HG03280 (cell line): ENCODE data around the gene TEX22.

Source experiments
- ATAC-seq: cut with Tn5 transposase; IDR thresholded peaks from one replicate; pipeline ENCODE4 v1.9.1; 2021; ENCODE audit warnings: mild to moderate bottlenecking, moderate library complexity; ENCODE audit not compliant: unreplicated experiment

TEX22 gene

DNA sequence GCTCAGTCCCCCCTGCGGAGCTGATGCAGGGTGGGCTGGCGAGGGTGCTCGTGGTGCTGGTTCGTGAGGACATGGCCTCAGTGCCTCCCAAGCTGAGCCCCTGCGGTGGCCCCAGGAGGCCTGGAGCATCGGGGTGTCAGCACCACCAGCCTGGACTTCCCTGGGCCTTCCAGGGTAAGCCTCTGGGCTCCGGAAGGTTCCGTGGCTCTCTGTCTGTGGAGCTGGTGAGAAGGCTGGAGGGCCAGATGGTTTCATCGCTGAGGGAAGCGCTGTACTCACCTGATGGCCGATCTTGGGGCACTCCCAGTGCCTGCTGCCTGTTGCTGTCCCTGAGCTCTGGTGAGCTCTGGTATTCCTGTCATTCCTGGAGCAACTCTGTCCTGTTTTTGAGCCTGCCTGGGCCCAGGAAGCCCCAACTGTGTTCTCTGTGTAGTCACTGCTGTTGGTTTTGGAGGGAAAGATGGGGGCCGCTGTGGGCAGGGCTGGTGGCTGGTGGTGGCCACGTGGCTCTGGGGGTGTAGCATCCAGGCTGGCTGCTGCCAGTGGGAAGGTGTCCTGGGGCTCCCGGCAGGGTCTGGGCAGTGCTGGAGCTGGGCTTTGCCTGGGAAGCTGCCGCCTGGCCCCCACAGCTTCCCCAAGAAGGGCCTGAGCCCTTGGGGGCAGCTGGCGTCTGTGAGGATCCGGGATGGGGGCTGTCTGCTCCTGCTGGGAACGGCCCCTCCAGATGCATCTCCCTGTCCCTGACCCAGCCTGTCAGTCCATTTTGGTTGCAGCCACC lies 39.6 kb downstream of the TEX22 start:
- ATAC-seq = no peak

DNA sequence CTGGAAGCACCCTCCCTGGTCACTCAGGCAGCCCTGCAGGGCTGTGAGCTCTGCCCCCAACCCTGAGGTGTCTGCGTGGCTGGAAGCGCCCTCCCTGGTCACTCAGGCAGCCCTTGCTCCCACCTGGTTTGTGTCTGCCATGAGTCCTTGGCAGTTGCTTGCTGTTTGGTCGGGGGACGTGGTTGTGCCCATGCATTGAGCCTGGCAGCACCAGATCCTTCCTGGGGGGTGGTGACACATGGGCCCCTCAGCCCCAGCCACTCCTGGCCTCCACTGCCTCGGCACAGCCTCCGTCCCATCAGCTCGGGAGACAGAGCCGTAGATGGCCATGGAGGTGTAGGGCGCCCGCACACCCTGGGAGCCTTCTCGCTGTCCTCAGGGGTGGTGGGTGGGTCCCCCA lies 40.8 kb downstream of the TEX22 start:
- ATAC-seq = no peak

DNA sequence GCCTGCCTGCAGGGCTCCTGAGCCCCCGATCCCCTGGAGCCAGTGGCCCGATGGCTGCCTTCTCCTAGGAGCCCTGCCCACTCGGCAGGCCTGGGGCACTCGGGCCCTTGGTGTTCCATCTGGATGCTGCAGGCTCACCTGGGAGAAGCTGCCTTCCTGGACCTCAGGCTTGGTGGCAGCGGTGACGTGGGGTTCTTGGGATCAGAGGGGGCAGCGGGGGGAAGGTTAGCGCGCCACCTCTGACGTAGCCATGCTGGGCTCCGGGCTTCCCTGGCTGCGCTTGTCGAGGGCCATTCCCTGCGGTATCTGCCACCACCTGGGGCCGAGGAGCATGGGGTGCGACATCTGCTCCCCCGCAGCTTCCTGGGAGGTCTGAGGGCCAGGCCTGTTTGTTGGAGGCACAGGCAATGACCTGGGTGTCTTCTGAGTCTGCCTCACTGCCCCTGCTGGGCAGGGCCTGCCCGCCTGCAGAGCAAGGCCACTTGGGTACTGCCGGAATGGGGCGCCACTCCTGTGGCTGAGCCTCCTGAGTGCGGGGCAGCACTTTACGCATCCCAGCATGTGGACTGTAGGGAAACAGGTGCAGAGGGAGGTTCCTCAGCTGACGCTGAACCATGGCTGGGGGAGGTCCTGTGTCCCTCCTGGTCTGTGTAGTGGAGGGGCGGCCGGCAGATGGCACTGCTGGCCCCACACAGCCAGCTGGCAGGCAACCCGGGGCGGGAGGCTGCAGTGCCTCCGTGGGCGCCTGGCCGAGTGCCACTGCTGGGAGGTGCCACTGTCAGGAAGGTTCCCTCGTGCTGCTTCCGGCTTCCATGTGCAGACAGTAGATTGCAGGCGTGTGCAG lies 41.6 kb downstream of the TEX22 start:
- no peak for ATAC-seq

DNA sequence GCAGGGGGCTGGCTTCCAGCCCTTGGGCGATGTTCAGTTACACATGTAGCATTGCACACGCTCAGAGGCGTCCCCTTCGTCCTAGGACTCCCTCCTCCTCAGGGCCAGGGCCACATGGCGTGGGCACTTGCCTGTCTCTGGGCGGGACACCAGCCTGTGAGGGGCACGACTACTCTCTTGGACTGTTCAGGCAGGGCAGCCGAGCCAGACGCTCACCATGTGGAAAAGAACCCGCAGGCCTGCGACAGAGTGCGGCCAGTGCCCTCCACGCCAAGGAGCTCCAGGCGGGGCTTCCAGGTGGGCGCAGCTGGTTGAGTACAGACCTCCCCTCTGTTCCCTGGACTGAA lies 42.2 kb downstream of the TEX22 start:
- ATAC-seq = no peak

DNA sequence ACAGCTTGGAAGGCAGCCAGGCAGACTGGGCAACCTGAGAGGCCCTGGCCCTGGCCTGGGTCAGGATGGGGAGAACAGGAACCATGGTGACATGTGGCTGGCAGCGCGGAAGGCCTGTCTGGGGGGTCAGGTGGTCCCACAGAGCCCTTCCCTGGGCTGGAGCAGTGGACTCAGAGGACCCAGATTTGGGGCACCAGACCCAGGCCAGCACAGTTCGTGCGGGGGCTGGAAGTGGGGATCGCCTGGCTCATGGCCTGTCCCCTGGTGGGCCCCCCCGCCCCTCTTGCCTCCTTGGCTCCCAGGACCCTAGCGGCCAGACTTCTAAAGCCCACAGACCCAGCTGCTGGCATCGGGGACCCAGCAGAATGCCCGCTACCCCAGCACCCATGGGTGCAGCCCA lies 42.7 kb downstream of the TEX22 start:
- no peak for ATAC-seq

DNA sequence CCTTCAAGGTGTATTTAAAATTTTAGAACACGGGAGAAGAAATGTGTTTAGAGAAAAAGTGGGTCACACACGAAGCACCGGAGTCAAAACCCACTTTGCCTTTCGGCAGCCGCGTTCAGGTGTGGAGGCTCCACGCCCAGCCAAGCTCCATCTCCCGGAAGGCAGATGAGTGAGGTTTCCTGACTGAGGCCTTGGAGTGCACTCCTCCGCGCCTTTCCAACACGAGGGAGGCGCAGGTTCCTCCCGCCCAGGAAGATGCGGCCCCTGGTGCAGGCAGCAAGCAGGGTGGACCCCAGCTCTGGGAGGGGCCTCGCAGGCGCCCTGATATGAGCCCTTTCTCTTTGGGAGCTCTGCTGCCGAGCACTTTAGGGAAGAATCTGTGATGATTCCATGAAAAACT lies 43.8 kb downstream of the TEX22 start:
- no peak for ATAC-seq

DNA sequence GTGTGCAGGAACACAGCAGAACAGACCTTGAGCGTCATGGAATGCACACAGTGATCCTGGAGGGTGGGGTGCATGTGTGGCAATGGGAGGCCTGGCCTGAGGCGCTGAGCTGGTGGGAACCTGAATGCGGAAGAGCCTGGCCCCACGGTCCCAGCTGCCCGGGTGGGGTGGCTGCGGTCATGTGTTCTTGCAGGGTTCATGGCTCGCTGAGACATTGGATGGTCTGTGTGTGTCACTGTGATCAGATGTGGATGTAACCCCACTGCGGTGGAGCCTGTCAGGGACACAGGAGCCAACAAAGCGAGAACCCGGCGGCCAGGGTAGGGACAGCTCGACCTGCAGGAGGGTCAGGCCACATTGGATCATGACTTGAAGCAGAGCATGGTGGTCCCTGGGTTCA lies 44.5 kb downstream of the TEX22 start:
- no peak for ATAC-seq

DNA sequence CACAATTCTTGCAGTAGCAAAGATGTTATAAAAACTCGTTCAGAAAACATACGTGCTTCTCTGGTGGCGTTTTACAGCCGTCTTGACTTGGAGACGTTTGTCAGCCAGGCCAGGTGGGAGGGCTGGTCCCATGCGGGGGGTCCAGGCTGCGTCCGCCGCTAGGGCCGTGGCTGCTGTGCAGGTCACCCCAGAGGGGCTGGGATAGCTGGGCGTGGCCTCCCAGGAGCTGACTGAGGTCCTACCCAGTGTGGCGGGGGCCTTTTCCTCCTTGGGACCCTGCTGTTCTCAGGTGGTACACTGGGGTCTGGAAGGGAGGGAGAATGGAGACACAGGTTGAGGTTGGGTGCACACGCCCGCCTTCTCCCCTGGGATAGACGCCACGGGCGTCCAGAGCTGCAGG lies 46.5 kb downstream of the TEX22 start:
- no peak for ATAC-seq

DNA sequence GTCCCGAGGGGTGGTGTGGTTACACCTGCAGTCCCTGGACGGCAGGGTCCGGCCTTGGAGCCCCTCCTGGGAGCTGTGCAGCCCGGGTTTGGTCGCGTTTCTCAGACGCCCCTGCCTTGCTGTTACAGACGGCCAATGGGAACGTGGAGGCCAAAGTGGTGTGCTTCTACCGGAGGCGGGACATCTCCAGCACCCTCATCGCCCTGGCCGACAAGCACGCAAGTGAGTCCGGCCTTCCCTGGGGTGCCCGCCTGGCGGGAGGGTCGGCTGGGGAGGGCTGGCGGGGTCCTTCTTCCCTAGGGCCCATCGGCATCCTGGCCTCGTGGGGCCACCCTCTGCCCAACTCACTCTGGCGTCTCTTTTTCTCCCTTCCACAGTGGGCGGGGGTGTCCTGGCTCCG lies 47.0 kb downstream of the TEX22 start:
- ATAC-seq = no peak

DNA sequence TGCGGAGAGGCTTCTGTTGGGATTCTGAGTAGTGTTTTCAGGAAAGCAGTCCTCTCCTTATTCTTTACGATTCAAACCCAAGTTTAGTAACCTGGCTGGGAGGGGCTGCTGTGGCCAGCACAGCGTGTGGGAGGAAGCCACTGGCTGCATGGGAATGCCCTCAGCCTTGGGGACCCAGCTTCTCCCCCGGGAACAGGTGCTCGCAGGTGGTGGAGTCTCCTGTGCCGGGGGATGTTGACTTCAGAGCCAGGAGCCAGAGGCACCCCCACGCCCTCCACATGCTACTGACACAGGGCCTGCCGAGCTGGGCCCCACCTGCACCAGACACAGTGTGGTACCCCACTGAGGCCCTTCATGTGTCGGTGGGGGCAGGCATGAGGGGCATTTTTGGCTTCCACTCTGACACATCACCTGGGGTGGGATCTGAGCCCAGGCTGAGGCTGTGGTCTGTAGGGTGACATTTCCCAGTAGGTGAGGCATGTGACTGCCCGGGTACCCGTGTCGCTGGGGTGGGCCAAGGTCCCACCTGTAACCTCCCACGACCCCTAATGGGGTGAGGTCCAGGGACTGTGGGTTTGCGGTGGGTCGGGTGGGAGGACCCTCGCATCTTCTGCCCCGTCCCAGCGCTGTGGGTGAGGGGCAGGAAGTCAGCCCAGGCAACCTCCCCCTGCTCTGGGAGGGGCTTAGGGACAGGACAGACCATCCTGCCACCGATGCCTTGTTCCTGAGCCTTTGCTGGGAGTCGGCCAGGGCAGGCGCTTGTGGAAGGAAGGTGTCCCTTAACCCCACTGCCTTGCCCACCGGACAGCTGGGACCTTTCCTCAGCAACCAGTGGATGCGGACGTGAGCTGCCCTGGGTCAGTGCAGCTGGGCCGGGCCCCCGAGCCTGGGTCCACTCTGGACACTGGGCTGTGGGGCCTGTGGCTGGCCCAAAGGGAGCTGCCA lies 47.8 kb downstream of the TEX22 start:
- ATAC-seq = no peak

DNA sequence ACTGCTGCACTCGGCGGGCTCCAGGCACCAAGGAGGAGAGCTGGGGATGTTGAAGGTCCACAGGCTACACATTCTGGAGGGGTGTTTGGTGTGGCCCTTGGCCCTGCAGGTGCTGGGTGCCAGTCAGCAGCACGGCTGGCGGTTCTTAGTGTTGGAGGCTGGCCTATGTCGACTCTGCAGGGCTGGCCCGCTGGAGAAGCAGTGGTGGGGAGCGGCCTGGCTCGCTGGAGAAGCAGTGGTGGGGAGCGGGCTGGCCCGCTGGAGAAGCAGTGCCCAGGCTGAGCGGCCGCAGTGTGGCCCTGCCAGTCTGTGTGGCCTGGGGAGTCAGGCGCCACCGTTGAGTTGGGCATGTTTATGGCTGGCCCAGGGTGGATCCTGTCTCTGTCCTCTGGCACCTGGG lies 48.6 kb downstream of the TEX22 start:
- no peak for ATAC-seq

DNA sequence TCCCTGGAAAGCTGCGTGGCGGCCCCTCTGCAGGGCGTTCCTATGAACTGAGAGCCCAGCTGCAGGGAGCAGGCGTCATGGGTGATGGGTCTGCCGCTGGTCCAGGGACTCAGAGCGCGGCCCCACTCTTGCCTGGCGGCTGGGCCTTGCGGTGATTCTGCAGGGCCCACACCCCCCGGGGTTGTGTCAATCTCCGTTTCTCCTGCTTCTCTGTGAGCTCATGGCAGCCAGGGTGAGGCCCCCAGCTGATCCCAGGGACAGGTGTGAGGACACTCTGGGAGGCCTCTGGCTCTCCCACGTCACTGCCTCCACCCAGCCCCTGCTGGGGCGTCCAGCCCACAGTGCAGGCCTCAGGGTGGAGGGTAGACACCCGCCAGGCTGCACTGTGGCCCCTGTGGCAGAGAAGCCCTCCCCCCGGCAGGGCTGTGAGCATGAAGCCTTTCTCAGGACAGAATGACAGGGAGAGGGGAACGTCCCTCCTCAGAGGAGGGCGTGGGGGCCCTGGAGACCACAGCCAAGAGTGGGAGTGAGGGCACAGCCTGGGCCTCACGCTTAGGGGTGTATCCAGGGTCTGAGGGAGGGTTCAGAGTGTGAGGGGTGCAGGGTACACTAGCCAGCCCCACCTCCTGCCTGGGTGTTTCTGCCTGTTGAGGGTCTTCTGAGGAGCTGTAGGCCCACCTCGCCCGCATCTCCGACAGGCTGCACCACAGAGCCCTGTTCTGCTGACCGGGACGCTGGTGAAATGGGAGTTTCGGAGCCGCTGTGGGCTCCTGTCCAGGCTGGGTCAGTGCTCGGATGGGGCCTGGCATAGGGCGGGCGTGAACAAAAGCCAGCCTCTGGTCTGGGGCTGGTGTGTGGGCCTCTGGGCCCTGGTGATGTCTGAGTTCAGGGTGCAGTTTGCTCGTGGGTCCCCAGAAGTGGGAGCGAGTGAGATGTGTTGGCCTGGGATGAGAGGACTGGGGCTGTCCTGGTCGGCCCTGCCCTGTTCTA lies 49.6 kb downstream of the TEX22 start:
- ATAC-seq = no peak

DNA sequence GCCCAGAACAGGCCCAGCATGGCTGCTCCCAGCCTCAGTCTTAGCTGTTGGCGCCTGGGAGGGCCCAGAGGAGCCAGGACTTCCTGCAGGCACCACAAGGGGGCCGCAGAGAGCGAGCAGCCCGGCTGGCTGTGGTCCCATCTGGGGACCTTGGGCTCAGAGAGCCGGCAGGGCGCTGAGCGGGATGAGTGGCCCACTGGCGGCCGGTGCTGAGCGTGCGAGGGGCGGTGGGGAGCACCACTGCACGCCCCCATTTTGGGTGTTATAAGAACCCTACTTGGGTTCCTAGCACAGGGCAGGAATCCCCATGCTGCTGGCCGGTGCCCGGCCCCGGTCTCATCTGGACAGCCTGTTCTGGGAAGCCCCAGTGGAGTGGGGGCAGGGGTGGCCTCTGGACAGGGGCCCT lies 50.4 kb downstream of the TEX22 start:
- no peak for ATAC-seq

DNA sequence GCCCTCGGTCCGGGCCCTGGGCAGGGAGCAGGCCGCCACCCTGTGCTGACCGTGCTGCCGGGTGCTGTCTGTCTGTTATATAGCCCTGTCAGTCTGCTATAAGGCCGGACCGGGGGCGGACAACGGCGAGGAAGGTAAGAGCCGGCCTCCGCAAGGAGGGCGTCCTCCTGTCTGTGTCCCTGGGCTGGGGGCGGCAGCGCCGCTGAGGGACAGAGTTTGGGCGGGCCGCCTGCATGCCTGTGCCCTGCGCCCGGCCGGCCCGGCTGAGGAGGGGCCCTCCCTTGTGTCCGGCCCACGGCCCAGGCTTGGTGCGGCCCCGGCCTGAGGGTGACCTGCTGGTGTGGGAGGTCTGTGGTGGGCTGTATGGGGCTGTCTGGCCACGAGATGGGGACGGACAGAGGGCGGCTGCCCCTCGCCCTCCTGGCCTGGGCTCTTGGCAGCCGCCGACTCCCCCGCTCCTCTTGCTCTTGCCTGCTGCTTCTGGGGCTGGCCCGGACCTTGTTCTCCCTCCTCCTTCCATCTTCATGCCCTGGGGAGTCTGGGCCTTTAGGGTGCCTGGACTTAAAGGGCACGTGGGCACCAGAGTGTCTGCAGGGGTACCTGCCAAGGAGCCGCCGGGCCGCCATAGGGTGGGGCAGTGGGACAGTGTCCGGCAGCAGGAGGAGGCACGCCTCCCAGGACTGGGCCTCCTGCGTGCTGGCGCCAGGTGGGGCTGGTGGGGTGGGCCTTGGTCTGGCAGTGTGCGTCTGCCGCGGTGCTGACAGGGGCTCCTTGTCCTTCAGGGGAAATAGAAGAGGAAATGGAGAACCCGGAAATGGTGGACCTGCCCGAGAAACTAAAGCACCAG lies 51.2 kb downstream of the TEX22 start:
- no peak for ATAC-seq

DNA sequence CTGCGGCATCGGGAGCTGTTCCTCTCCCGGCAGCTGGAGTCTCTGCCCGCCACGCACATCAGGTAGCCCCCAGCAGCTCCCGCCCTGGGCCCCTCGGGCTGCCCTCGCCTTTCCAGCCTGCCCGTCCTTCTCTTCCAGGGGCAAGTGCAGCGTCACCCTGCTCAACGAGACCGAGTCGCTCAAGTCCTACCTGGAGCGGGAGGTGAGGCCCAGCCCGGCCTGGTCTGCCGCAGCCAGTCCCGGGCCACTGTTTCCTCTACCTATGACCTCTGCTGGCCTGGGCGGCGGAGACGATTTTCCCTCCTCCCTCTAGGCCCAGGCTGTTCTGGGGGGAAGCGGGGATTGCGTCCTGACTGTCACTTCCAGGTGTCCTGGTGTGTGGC lies 51.8 kb downstream of the TEX22 start:
- ATAC-seq = no peak

DNA sequence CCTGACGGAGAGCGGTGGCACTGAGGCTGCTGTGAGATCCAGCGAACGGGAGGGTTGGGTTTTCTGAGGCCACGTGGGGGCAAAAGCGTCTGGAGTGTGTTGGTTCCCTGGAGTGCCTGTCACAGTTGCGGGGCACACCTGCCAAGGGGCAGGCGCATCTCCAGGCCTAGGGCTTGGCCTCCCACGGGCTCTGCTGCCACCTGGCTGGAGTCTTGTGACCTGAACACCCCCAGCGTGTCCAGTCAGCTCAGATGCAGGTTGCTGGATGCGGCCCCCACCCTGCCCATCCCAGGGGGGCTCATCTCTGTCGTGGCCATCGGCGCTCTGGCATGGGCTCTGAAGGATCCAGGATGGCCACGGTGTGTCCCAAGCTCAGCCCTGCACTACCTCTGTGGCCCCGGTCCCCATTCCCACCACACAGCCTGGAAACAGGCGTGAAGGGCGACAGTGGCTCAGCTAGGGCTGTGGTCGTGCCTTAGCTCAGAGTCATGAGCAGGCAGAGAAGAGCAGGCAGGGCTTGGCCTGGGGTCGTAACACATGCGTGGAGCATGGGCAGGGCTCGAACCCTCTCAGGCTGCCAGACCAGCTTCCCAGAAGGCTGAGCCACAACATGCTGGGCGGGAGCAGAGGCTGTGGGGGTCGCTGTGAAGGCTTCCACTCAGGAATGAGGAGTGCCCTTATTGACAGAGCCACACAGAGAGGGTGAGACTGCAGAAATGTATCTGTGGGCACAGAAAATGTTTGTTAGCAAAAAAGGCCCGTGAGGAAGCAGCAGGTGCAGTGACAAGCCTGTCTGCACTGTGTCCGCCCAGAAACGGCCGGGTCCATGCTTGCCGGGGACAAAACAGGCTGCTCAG lies 52.8 kb downstream of the TEX22 start:
- ATAC-seq = no peak

DNA sequence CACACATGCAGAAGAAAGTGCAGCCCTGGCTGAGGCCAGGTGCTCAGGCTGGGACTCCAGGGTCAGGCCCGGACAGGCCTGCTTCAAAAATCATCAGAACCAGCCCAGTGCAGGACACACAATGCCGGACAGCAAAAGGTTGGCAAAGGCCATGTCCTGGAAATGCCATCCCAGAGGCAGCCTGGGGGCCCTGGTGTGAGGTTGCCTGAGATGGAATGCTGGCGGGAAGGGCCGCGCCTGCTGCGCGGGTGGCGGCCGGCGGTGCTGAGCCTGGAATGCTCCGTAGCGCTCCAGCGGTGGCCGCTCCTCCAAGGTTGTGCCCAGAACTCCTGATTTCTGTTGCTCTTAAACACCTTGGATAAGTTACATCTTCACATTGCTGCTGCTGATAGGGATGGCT lies 54.6 kb downstream of the TEX22 start:
- no peak for ATAC-seq

DNA sequence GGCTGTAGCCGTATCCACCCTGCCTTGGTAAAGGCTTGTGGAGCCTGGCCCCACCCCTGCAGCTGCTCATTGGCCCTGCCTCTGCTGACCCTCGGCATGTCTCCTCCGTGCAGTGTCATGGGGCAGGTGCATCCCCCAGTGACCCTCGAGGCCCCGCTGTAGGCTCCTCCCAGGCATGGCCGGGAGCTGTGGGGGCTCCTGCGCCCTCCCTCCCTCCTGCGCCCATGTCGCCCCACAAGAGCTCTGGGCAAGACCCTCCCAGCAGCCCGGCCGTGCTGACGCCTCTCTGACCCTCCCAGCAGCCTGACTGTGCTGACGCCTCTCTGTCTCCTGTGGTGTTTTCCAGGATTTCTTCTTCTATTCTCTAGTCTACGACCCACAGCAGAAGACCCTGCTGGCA lies 55.5 kb downstream of the TEX22 start:
- ATAC-seq = no peak
